Putamen (tissue), 1 donor: Measurements from ENCODE around the gene LAMA5.

Source experiments
- DNase-seq: peaks from one replicate; pipeline ENCODE4 v3.0.0-alpha.2; 2016; ENCODE audit warnings: low spot score

Gene LAMA5

DNA sequence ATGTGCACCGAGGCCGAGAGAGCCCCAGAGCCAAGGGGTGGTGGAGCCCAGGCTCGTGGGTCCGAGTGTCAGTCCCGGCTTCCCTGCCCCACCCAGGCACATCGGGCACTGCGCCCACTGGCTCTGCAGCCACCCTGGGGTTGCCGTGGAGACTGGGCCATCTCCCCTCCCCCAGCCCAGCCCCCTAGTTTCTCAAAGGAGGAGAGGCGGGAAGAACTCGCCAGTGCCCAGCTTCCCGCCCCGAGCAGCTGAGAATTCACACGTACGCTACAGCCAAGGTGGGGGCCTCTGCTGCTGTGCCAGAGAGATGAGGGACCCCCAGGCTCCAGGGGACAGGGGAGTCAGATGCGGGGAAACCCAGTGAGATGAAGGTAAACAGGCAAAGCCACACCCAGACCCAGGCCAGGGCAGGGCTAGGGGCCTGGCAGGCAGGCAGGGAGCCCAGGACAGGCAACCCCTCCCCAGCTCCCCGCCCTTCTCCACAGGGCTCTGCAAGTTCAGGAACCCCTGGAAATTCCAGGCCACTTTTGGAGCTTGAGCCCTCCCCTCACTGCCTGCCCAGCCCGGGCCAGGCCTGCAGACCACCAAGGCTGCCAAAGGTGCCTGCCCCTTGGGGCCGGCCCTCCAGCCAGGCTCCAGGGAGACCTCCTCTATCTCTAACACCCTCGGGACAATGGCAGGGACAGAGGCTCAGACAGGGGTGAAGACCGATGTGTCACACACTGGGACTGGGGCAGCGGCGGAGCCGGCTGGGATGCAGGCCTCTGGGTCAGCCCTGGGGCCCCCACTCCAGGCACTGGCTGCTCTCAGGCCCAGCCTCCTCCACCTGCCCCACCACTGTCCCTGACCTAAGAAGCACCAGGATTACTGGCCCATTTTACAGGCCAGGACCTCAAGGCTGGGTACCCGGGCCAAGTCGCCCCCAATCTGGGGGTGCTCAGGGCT is 6.0 kb downstream of the LAMA5 start:
- no peak for DNase-seq

DNA sequence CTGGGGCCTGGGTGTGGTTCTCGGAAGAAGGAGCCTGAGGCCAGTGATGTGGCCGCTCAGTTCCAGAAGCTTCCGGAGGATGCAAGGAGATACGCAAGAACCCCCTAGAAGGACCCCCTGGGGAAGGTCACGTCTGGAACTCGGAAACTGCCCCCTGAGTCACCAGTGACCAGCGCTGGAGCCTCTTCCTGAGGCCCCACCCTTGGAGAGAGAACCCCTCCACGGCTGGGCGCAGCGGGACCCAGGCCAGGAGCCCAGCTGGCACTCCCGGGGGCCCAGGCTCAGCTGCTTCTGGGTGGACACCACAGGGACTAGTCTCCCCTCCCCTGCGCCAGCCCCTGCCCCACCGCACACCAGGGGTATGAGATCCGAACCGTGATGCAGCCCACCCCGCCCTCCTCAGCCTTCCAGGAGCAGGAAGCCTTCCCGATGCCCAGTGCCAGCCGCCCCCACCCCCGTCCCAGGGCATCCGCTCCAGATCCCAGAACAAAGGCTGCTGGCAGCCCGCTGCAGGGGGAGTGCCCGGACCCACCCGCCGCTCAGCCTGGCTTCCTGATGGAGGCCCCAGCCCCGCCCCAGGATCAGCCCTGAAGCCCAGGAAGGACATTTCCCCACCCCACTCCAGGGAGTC is 7.5 kb downstream of the LAMA5 start:
- no peak for DNase-seq

DNA sequence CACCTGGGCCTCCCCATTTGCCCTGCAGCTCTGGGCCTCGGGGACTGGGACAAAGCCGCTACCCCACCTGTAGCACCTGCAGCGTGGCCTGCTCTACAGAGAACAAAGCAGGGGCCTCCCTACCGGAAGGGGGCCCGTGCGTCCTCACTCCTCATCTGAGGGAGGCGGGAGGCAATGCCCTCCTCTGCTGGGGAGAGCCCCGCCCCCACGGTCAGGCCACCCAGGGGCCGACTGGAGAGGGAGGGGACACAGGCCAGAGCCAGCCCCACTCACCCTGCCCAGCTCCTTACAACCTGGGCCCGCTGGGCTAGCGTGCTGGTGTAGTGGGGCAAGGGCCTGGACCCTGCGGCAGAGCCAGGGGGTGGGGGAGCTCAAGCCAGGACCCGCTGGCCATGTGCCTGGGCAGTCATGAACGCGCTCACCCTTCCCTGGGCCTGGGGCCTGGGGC is 8.0 kb downstream of the LAMA5 start:
- DNase-seq: no peak

DNA sequence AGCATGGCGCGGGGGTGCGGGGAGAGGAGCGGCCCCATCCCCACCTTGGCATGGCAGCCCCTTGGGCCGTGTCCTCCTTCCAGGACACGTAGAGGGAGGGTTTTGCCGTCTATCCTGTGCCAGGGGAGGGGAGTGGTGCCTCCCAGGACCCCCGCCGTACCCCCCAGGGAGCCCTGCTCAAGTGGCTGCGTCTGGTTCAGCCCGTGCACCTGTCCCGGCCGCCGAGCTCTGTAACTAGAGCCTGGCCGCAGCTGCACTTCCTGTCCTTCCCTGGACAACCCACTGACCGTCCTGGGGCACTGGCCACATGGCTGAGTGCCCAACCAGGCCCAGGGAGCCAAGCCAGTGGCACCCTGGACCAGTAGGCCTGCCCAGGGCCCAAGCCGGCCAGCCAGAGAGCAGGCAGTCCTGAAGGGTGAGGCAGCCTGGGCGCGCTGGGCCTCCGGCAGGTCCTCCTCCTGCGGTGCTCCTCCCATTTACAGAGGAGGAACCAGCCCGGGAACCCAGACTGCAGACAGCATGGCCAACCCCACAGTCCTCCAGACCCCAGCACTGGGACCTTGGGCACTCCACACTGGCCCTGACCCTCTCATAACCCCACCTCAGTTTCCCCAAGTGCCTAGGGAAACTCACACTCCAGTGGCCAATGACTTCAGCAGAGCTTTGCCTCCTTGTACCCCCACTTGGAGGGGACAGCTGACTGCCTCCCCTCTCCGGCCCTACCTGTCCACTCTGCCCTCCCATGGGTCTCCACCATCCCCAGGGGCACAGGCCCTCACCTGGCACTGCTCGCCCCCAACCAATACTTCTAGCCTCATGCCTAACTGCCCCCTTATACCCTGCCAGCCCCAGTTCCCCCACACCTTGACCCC is 8.7 kb downstream of the LAMA5 start:
- DNase-seq: no peak

DNA sequence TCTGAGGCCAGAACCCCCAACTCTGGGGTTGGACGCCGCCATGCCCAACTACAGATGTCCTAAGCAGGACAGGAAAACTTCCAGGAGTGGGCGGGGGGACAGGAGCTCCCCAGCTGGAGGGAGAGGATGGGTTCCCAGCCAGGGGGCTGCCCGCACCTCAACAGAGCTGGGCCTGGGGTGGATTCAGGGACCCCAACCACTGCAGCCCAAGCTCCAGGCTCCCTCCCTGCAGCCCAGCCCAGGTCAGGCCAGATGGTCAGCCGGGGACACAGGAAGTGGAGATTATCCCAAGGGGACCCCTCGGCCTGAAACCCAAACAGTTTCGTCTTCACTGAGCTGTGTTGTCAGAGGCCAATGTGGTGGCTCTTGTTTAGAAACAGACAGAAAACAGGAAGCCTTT is 9.4 kb downstream of the LAMA5 start:
- no peak for DNase-seq

DNA sequence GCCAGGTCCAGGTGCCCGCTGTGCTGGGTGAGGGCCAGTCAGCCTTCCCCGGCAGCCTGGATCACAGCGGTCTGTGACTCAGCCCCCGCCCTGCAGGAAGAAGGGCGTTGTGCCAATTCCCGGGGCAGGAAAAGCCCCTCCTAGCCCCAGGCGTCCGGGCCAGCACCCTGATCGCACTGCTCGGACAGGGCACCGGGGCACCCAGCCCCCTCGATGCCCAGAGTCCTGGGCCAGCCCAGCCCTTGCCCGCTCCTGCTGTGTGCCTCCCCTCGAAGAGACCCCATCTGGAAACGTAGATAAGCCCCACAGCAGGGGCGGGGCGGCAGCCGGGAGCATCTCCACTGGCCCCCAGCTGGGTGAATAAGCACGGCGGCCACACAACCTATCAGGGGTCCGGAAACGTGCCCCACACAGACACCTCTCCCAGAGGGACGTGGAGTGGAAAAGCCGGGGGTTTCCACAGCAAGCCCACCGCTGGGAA is 9.9 kb downstream of the LAMA5 start:
- DNase-seq: no peak

GRCh38 chr20:62356589-62357186 is 10.4 kb downstream of the LAMA5 start:
- no peak for DNase-seq

- no peak for DNase-seq
Observed at GRCh38 chr20:62355878-62356588, 11.1 kb downstream of the LAMA5 start.

GRCh38 chr20:62355516-62355877 is 11.6 kb downstream of the LAMA5 start:
- no peak for DNase-seq

DNA sequence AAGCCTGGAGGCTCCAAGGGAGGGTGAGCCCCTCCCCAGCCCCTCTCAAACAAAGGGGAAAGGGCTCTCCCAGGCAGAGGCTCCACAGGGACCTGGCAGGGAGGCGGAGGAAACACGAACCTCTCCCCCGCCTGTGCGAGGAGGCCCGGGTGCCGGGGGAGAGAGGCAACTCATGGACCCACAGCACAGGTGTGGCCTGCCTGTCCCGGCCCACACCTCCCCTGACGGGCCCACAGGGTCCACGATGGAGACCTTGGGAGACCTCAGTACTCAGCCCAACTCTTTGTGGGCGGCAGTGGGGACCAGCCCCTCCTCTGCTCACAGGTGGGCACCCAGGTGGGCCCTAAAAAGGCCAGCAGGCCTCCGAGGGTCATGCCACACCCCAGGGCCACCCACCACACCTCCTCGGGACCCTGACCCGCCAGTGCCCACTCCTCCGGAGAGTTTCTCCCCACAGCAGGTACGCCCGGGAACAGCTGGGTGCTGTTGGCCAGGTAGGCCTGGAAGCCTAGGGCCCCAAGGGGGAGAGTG is 12.2 kb downstream of the LAMA5 start:
- DNase-seq: no peak

GRCh38 chr20:62354031-62354808 is 12.9 kb downstream of the LAMA5 start:
- DNase-seq: no peak

GRCh38 chr20:62353289-62354030 is 13.7 kb downstream of the LAMA5 start:
- DNase-seq: no peak

DNA sequence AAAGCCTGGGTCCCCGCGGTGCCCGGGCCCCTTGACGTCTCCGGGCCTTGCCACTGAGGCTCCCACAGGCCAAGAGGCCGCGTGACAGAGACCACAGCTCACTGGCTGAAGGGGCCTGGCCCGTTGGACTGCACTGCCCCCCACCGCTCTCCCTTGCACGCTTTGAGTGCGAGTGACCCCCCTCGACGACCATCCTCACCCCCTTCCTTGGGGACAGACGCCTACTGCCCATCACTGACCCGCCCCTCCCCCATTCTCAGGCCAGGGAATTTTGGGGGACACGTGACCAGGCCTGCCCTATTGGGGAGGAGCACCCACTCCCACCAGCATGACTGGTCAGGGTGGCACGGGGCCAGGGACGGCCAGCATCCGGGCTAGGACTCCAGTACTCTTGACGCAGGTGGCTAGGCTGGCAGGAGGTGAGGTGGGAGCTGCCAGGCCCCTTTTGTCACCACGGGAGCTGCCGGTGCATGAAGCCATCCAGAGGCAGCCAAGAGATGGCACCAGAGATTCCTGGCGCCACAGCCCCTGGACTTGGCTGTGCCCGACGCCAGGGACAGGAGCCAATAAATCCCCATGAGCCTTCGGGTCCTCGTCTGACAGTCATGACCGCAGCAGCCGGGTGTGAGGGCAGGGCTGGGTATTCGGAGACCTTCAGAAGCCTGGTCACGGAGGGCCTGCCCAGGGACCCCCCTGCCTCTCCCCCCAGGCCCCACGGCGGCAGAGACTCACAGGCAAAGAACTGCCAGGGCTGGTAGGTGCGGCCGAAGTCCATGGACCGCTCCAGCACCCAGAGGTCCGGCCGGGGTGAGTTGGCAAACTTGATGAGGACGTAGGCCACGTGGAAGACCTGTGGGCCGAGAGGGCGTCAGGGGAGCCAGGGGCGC is 14.5 kb downstream of the LAMA5 start:
- DNase-seq: peak; percentile 50

- DNase-seq: no peak
Observed at GRCh38 chr20:62351469-62352401, 15.4 kb downstream of the LAMA5 start.

- no peak for DNase-seq
Observed at GRCh38 chr20:62350629-62351422, 16.3 kb downstream of the LAMA5 start.

DNA sequence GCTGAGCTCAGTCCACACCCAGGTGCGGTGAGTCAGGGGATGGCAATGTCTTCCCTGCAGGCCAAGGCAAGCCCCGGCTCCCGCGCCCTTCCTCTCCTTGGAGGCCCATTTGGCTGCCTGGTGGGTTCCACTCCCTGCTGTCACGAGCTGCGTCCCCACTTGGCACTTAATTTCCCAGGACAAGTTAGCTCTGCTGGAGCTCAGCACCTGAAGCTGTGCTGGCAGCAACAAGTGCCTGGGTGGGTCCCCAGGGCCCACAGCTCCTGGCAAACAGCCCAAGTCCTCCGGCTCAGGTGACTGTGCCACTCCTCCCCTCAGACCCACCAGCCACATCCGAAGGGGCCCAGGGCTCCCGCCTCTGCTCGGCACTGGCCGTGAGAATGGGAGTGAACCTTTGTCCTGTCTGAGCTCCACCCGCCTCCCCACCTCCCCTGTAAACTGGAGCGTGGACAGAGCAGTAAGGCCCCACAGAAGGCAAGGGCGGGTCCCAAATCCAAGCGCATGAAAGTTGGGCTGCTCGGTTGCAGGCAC is 16.9 kb downstream of the LAMA5 start:
- DNase-seq: no peak
